ENCODE results near the gene GFPT1.
A peak's percentile ranks its signal among the peaks of the same experiment; 100 is the strongest.
"Not testable (repeated sequence)": the region's sequence is repeated elsewhere in the genome, so short reads cannot be mapped to it uniquely, and the experiment has no call there.

GFPT1 gene

GRCh38 chr2:69372767-69373166 is 14.3 kb downstream of the GFPT1 start:
- no peak for DNase-seq
- Mint-ChIP-seq H3K36me3 (ENCODE audit: low read depth) (peaks cover 37% of the 10 kb centered on the region), H3K4me1 (peaks cover 11% of the 10 kb centered on the region), H3K27ac (no peak overlapping the region), H3K4me3 (no peak overlapping the region), H3K9me3 (no peaks in the 10 kb centered on the region), H3K27me3 (no peaks in the 10 kb centered on the region)
- no peak for ATAC-seq

DNA sequence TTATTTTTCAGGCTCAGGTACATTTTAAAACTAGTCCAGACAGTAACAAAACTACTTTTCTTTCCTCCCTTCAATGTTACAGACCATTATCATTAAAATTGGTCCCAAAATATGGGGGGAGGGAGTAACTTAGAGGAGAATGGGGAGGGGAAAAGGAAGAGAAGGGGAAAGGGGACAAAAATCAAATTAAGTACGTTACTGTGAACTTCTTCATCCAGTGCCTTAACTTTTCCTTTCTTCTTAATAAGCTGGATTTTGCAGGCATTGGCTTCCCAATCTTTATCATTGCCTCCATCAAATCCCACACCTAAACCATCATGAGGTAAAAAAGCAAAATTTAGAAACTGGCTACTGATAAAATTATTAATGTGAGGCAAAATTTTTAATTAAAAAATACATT is 17.2 kb downstream of the GFPT1 start:
- ATAC-seq = no peak
- H3K4me1 Mint-ChIP-seq = no peaks in the 10 kb centered on the region
- H3K27ac Mint-ChIP-seq = no peak overlapping the region
- H3K27me3 Mint-ChIP-seq = no peaks in the 10 kb centered on the region
- no peak overlapping the region for H3K4me3 Mint-ChIP-seq
- DNase-seq = no peak
- peaks cover 46% of the 10 kb centered on the region for H3K36me3 Mint-ChIP-seq (ENCODE audit: low read depth)
- H3K9me3 Mint-ChIP-seq = no peaks in the 10 kb centered on the region

GRCh38 chr2:69368588-69368987 is 18.4 kb downstream of the GFPT1 start:
- Mint-ChIP-seq H3K27ac (no peak overlapping the region), H3K36me3 (ENCODE audit: low read depth) (peaks cover 49% of the 10 kb centered on the region)

DNA sequence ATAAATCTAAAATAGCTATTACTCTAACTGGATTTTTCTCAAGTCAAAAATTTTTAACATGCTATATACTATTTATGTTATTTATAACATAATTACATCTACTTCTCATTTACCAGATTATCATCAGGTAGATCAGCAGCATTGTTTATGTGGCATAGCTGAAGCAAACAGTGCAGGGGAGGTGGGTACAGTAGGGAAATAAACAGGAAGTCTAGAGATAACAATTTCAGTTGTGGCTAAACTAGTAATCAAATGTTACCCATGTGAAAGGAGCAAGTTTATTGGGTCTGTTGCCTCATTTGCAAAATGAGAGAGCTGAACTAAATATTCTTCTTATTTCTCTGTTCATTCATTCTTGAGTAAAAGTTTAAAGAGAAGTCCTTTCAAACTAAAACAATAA is 27.7 kb downstream of the GFPT1 start:
- DNase-seq (no peak), ATAC-seq (no peak)
- no peaks in the 10 kb centered on the region for H3K9me3 Mint-ChIP-seq
- H3K27ac Mint-ChIP-seq = no peak overlapping the region
- H3K4me1 Mint-ChIP-seq = no peaks in the 10 kb centered on the region
- H3K36me3 Mint-ChIP-seq (ENCODE audit: low read depth) = peaks cover 52% of the 10 kb centered on the region
- H3K27me3 Mint-ChIP-seq = no peaks in the 10 kb centered on the region
- no peak overlapping the region for H3K4me3 Mint-ChIP-seq

More at GRCh38 chr2:69368588-69368987, 18.4 kb downstream of the GFPT1 start:
- ATAC-seq (no peak), DNase-seq (no peak)
- H3K4me1 Mint-ChIP-seq = no peaks in the 10 kb centered on the region
- no peaks in the 10 kb centered on the region for H3K27me3 Mint-ChIP-seq
- no peak overlapping the region for H3K4me3 Mint-ChIP-seq
- H3K9me3 Mint-ChIP-seq = no peaks in the 10 kb centered on the region

DNA sequence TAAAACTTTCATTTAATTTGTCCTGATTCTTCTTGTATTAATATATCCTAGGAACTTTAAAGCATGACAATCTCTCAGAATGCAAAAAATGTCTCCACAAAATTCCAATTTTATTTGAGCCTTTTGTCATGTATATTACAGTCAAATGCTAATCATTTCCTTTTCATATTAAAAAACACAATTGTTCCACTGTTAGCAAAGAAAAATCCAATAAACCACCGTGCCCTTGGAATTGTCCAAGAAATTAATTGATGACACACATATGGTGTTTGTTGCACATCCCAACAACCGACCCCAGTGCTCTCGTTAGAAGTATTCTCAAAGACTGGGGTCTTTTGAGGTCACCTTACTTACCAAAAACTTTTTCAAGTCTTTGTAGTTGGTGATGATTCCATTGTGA is 28.1 kb downstream of the GFPT1 start:
- DNase-seq = no peak
- H3K36me3 Mint-ChIP-seq (ENCODE audit: low read depth) = peaks cover 56% of the 10 kb centered on the region
- H3K27me3 Mint-ChIP-seq = no peaks in the 10 kb centered on the region
- no peaks in the 10 kb centered on the region for H3K4me1 Mint-ChIP-seq
- no peaks in the 10 kb centered on the region for H3K9me3 Mint-ChIP-seq
- no peak overlapping the region for H3K27ac Mint-ChIP-seq
- no peak overlapping the region for H3K4me3 Mint-ChIP-seq
- ATAC-seq = no peak

DNA sequence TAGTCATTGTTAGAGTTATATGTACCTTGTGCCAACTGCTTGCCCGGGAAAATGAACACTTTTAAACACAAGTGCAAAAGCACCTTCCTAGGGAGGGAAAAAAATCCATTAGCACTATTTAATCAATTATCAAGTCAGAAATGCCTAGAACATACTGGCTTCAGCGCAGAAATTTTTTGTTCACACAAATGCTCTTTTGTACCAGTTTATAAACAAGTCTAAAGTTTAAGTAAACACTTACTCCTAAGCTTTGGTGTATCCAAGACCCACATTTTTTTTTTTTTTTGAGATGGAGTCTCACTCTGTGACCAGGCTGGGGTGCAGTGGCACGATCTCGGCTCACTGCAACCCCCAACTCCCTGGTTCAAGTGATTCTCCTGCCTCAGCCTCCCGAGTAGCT is 30.6 kb downstream of the GFPT1 start:
- no peaks in the 10 kb centered on the region for H3K9me3 Mint-ChIP-seq
- ATAC-seq (no peak), DNase-seq (no peak)
- no peaks in the 10 kb centered on the region for H3K4me1 Mint-ChIP-seq
- no peaks in the 10 kb centered on the region for H3K27me3 Mint-ChIP-seq
- no peak overlapping the region for H3K27ac Mint-ChIP-seq
- H3K36me3 Mint-ChIP-seq (ENCODE audit: low read depth) = peaks cover 48% of the 10 kb centered on the region
- no peak overlapping the region for H3K4me3 Mint-ChIP-seq

DNA sequence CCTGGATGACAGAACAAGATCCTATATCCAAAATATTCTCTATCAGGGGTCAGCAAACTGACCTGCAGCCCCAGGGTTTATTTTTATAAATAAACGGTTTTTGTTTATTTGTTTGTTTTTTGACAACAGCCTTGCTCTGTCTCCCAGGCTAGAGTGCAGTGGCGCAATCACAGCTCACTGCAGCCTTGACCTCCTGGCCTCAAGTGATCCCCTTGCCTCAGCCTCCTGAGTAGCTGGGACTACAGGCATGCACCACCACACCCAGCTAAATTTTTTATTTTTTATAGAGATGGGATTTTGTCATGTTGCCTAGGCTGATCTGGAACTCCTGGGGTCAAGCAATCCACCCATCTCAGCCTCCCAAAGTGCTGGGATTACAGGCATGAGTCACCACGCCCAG is 32.1 kb downstream of the GFPT1 start:
- not testable (repeated sequence) for H3K27ac Mint-ChIP-seq, H3K4me3 Mint-ChIP-seq, H3K4me1 Mint-ChIP-seq, DNase-seq, H3K27me3 Mint-ChIP-seq, ATAC-seq, H3K9me3 Mint-ChIP-seq
- H3K36me3 Mint-ChIP-seq (ENCODE audit: low read depth) = peaks cover 43% of the 10 kb centered on the region

DNA sequence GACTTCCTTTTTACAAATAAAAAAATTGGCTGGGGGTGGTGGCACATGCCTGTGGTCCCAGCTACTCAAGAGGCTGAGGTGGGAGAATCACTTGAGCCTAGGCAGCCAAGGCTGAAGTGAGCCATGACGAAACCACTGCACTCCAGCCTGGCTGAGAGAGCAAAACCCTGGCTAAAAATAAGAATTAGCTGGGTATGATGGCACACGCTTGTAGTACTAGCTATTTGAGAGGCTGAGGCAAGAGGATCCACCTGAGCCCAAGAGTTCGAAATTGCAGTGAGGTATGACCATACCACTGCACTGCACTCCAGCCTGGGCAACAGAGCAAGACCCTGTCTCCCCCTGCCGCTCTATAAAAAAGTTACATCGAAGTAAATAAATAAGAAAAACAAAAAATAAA is 33.7 kb downstream of the GFPT1 start:
- Mint-ChIP-seq H3K4me3 (no peak overlapping the region), H3K9me3 (no peaks in the 10 kb centered on the region), H3K36me3 (ENCODE audit: low read depth) (peaks cover 49% of the 10 kb centered on the region), H3K27ac (no peak overlapping the region), H3K27me3 (no peaks in the 10 kb centered on the region), H3K4me1 (no peaks in the 10 kb centered on the region)
- ATAC-seq = no peak
- no peak for DNase-seq

- peaks cover 20% of the 10 kb centered on the region for H3K4me1 Mint-ChIP-seq
- H3K27ac Mint-ChIP-seq = no peak overlapping the region
- H3K4me3 Mint-ChIP-seq = no peak overlapping the region
- DNase-seq (no peak), ATAC-seq (no peak)
- H3K27me3 Mint-ChIP-seq = no peaks in the 10 kb centered on the region
- no peaks in the 10 kb centered on the region for H3K9me3 Mint-ChIP-seq
- peaks cover 40% of the 10 kb centered on the region for H3K36me3 Mint-ChIP-seq (ENCODE audit: low read depth)
These were observed 38.2 kb downstream of the GFPT1 start for GRCh38 chr2:69348781-69349180.

GRCh38 chr2:69345434-69345833 is 41.6 kb downstream of the GFPT1 start:
- peak; percentile 15 for DNase-seq
- Mint-ChIP-seq H3K4me3 (no peak overlapping the region), H3K27me3 (no peaks in the 10 kb centered on the region), H3K4me1 (peaks cover 21% of the 10 kb centered on the region), H3K36me3 (ENCODE audit: low read depth) (peaks cover 58% of the 10 kb centered on the region), H3K9me3 (no peaks in the 10 kb centered on the region), H3K27ac (peak overlapping the region; percentile 70)
- ATAC-seq = peak; percentile 90

- Mint-ChIP-seq H3K4me1 (peaks cover 21% of the 10 kb centered on the region), H3K27me3 (no peaks in the 10 kb centered on the region), H3K4me3 (no peak overlapping the region), H3K36me3 (ENCODE audit: low read depth) (peaks cover 54% of the 10 kb centered on the region), H3K27ac (peak overlapping the region; percentile 70), H3K9me3 (no peaks in the 10 kb centered on the region)
- DNase-seq = no peak
- ATAC-seq = peak; percentile 55
These were observed 42.7 kb downstream of the GFPT1 start for GRCh38 chr2:69344305-69344704.

- Mint-ChIP-seq H3K4me1 (peaks cover 14% of the 10 kb centered on the region), H3K27ac (no peak overlapping the region), H3K4me3 (no peak overlapping the region), H3K27me3 (no peaks in the 10 kb centered on the region), H3K9me3 (no peaks in the 10 kb centered on the region), H3K36me3 (ENCODE audit: low read depth) (peaks cover 54% of the 10 kb centered on the region)
- ATAC-seq (no peak), DNase-seq (no peak)
These were observed 46.8 kb downstream of the GFPT1 start for GRCh38 chr2:69340101-69340775.

DNA sequence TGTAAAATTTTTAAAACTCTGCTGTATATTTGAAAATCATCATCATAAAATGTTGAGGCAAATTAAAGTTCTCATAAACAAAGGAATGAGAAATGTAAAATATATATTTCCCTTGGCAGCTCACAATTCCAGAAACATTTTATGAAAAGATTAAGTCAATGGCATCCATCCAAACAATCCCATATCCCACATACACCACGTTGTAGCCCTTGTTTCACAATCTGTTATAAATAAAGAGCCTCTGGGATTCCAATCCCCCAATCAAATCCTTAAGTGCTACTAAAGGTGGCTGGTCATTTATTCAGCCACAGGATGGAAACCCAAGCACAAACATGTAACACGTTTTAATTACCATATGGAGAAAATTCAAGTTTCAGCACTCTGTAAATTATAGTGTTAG is 51.7 kb downstream of the GFPT1 start:
- Mint-ChIP-seq H3K4me1 (no peaks in the 10 kb centered on the region), H3K9me3 (no peaks in the 10 kb centered on the region), H3K27me3 (no peaks in the 10 kb centered on the region), H3K4me3 (no peak overlapping the region), H3K27ac (no peak overlapping the region), H3K36me3 (ENCODE audit: low read depth) (peaks cover 33% of the 10 kb centered on the region)
- no peak for ATAC-seq
- DNase-seq = no peak

GRCh38 chr2:69333352-69333751 is 53.7 kb downstream of the GFPT1 start:
- Mint-ChIP-seq H3K4me3 (no peak overlapping the region), H3K27ac (no peak overlapping the region), H3K4me1 (no peaks in the 10 kb centered on the region), H3K27me3 (no peaks in the 10 kb centered on the region), H3K36me3 (ENCODE audit: low read depth) (peaks cover 42% of the 10 kb centered on the region), H3K9me3 (no peaks in the 10 kb centered on the region)
- DNase-seq (no peak), ATAC-seq (no peak)

DNA sequence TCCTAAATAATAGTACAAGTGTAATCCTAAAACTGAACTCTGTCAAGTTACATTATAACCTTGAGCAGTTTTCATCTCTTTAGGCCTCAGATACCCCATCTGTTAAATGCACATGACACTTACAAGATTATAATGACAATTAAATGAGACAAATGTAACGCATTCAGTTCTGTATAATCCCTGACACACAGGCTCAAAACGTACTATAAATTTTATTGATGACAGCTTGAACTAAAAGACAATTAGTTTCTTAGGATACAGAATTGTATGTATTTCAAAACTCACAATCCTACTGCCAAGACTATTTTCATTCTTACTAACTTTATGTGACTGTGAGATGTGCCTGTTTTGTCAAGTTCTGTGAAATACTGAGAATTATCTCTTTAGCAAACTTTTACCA is 56.2 kb downstream of the GFPT1 start:
- Mint-ChIP-seq H3K36me3 (ENCODE audit: low read depth) (peaks cover 48% of the 10 kb centered on the region), H3K9me3 (no peaks in the 10 kb centered on the region), H3K4me1 (no peaks in the 10 kb centered on the region), H3K27me3 (no peaks in the 10 kb centered on the region), H3K4me3 (no peak overlapping the region), H3K27ac (no peak overlapping the region)
- ATAC-seq (no peak), DNase-seq (no peak)

DNA sequence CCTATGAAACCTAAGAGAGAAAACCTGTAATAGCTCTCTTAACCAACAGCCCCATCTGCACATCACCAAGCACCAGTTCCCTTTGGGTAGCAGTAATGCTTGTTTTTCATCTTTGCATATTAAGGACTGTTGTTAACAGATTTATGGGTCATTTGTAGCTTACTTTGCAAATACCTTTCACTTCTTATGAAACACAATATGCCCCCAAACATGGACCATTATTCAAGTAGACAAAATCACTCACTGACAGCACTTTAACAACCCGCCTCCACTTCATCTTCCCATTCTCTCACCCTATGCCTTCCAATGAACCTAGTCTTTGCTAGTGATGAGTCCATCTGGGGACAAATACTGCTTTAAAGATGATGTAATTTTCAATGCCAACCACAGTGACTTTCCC is 64.4 kb downstream of the GFPT1 start:
- H3K27ac Mint-ChIP-seq = no peak overlapping the region
- DNase-seq = no peak
- H3K36me3 Mint-ChIP-seq (ENCODE audit: low read depth) = peaks cover 44% of the 10 kb centered on the region
- no peak overlapping the region for H3K4me3 Mint-ChIP-seq
- no peaks in the 10 kb centered on the region for H3K4me1 Mint-ChIP-seq
- no peaks in the 10 kb centered on the region for H3K9me3 Mint-ChIP-seq
- no peaks in the 10 kb centered on the region for H3K27me3 Mint-ChIP-seq
- ATAC-seq = no peak

All from activated naive CD8-positive, alpha-beta T cell treated with anti-CD3 and anti-CD28 coated beads, Interleukin-2, amount 50 U/mL, for 24 hours (primary cell).